Tibial nerve (tissue), 4 donors: ENCODE results near the gene SMIM22. TPM values are rescaled to one million over a fixed set of nuclear protein-coding genes. Genes with fewer than 3 reads are reported as not detected.

Experiments used
- DNase-seq, 2 donors: peaks; one replicate each; pipeline ENCODE4 v3.0.0-alpha.2; 2019; ENCODE audit warnings: low spot score in 2 of 2
- H3K27ac ChIP-seq, 4 donors: fragments of 200-600 bp; sonication (generic) in 3 of 4; one replicate each; pipeline ENCODE4 v1.5.1; 2017 to 2019; ENCODE audit warnings: mild to moderate bottlenecking in 1 of 4
- H3K27me3 ChIP-seq, 2 donors: fragments of 200-600 bp; sonication (generic) in 1 of 2; one replicate each; pipeline versions ENCODE4 v1.5.1 to v1.6.0; 2017 to 2019
- H3K36me3 ChIP-seq, 3 donors: fragments of 200-600 bp; sonication (generic); one replicate each; pipeline ENCODE4 v1.5.1; 2018 to 2019
- H3K4me1 ChIP-seq, 4 donors: fragments of 200-600 bp; sonication (generic) in 3 of 4; one replicate each; pipeline ENCODE4 v1.5.1; 2017 to 2019
- H3K4me3 ChIP-seq, 4 donors: fragments of 200-600 bp; sonication (generic) in 3 of 4; one replicate each; pipeline ENCODE4 v1.5.1; 2017 to 2019; ENCODE audit warnings: mild to moderate bottlenecking in 1 of 4, moderate library complexity in 1 of 4
- H3K9me3 ChIP-seq, 4 donors: fragments of 200-600 bp; sonication (generic) in 3 of 4; one replicate each; pipeline ENCODE4 v1.5.1; 2017 to 2019
- CTCF ChIP-seq, 5 experiments: fragments of 200-600 bp in 3 of 5; fragments of 450-650 bp in 2 of 5; sonication (generic) in 3 of 5; IDR thresholded peaks; one replicate each; pipeline ENCODE4 v1.5.1; 2016 to 2019; ENCODE audit warnings: antibody characterized with exemption in 5 of 5, mild to moderate bottlenecking in 3 of 5, moderate library complexity in 2 of 5
- EP300 ChIP-seq, 2 donors: sonication (generic); formaldehyde crosslinking; IDR thresholded peaks; one replicate each; pipeline ENCODE4 v1.6.1; 2017; ENCODE audit warnings: antibody characterized with exemption in 2 of 2, mild to moderate bottlenecking in 1 of 2
- POLR2A ChIP-seq, 2 donors: fragments of 450-650 bp; IDR thresholded peaks; one replicate each; pipeline ENCODE4 v1.6.1; 2017; ENCODE audit warnings: antibody characterized with exemption in 2 of 2, mild to moderate bottlenecking in 2 of 2, moderate library complexity in 2 of 2
- WGBS, 2 donors: methylation state at CpG; one replicate each; pipeline ENCODE4 v1.1.5; 2018; 5-methylcytosine and 5-hydroxymethylcytosine counted together
- total RNA-seq, 4 donors: library from RNA; depleted of rRNA; stranded (reverse); fragments of >200 nt; gene quantifications; one replicate each; pipeline ENCODE4 v1.1.0, GENCODE V29; 2016

Gene SMIM22
- total RNA-seq, 4 donors from 2014 or later, result not detected

- H3K4me3 ChIP-seq, result no peak overlapping the region
- H3K9me3 ChIP-seq, result no peaks in the 10 kb centered on the region
- TF ChIP-seq EP300 (IDR thresholded peaks at IDR 0.05) (no peak), CTCF (IDR thresholded peaks at IDR 0.05) (no peak), POLR2A (IDR thresholded peaks at IDR 0.05) (no peak)
- DNase-seq, result no peak
- 80 to 82% methylated on average over 21 to 26 of the region's 26 CpGs for WGBS, 2 donors
- H3K27ac ChIP-seq, result no peak overlapping the region
- H3K36me3 ChIP-seq, result peaks cover 0 to 59% (median 0%) of the 10 kb centered on the region in 3 donors
- peaks cover 0 to 20% (median 9%) of the 10 kb centered on the region in 4 donors for H3K4me1 ChIP-seq
- H3K27me3 ChIP-seq, result no peaks in the 10 kb centered on the region
These were observed 9.0 kb downstream of the SMIM22 start for GRCh38 chr16:4803898-4804762.

GRCh38 chr16:4805231-4805630 is 10.1 kb downstream of the SMIM22 start:
- no peak for TF ChIP-seq EP300 (IDR thresholded peaks at IDR 0.05)
- TF ChIP-seq CTCF (IDR thresholded peaks at IDR 0.05), result no peak
- TF ChIP-seq POLR2A (IDR thresholded peaks at IDR 0.05), result no peak
- DNase-seq, result no peak
- H3K27ac ChIP-seq, result no peak overlapping the region
- no peaks in the 10 kb centered on the region for H3K9me3 ChIP-seq
- WGBS, 2 donors, result 87 to 89% methylated on average over 11 of the region's 11 CpGs
- H3K27me3 ChIP-seq, result no peaks in the 10 kb centered on the region
- no peak overlapping the region for H3K4me3 ChIP-seq
- peaks cover 0 to 20% (median 9%) of the 10 kb centered on the region in 4 donors for H3K4me1 ChIP-seq
- H3K36me3 ChIP-seq, result peaks cover 0 to 62% (median 0%) of the 10 kb centered on the region in 3 donors

GRCh38 chr16:4806280-4806679 is 11.1 kb downstream of the SMIM22 start:
- Histone ChIP-seq H3K27ac (no peak overlapping the region), H3K4me3 (no peak overlapping the region), H3K36me3 (peaks cover 0 to 70% (median 0%) of the 10 kb centered on the region in 3 donors), H3K9me3 (no peaks in the 10 kb centered on the region), H3K4me1 (peaks cover 0 to 16% (median 8%) of the 10 kb centered on the region in 4 donors), H3K27me3 (no peaks in the 10 kb centered on the region)
- WGBS, 2 donors, result 94% methylated on average over 6 of the region's 6 CpGs
- TF ChIP-seq EP300 (IDR thresholded peaks at IDR 0.05) (no peak), CTCF (IDR thresholded peaks at IDR 0.05) (no peak), POLR2A (IDR thresholded peaks at IDR 0.05) (no peak)
- DNase-seq, result no peak

- Histone ChIP-seq H3K9me3 (no peaks in the 10 kb centered on the region), H3K4me3 (no peak overlapping the region), H3K36me3 (peaks cover 2 to 96% (median 8%) of the 10 kb centered on the region in 3 donors), H3K27ac (no peak overlapping the region), H3K4me1 (no peaks in the 10 kb centered on the region), H3K27me3 (no peaks in the 10 kb centered on the region)
- WGBS, 2 donors, result 88 to 92% methylated on average over 3 of the region's 3 CpGs
- no peak for DNase-seq
- TF ChIP-seq EP300 (IDR thresholded peaks at IDR 0.05), result no peak
- no peak for TF ChIP-seq CTCF (IDR thresholded peaks at IDR 0.05)
- TF ChIP-seq POLR2A (IDR thresholded peaks at IDR 0.05), result no peak
These were observed 16.1 kb downstream of the SMIM22 start for GRCh38 chr16:4811242-4811641.

- Histone ChIP-seq H3K27ac (no peak overlapping the region), H3K36me3 (peaks cover 2 to 96% (median 8%) of the 10 kb centered on the region in 3 donors), H3K4me3 (no peak overlapping the region), H3K4me1 (no peaks in the 10 kb centered on the region), H3K9me3 (no peaks in the 10 kb centered on the region), H3K27me3 (no peaks in the 10 kb centered on the region)
- TF ChIP-seq EP300 (IDR thresholded peaks at IDR 0.05) (no peak), POLR2A (IDR thresholded peaks at IDR 0.05) (no peak)
- no peak for DNase-seq
- WGBS, 2 donors, result 87% methylated on average over 8 to 9 of the region's 9 CpGs
These were observed 16.6 kb downstream of the SMIM22 start for GRCh38 chr16:4811773-4812172.
